Measurements from ENCODE around the gene GFOD1.

GFOD1 gene

DNA sequence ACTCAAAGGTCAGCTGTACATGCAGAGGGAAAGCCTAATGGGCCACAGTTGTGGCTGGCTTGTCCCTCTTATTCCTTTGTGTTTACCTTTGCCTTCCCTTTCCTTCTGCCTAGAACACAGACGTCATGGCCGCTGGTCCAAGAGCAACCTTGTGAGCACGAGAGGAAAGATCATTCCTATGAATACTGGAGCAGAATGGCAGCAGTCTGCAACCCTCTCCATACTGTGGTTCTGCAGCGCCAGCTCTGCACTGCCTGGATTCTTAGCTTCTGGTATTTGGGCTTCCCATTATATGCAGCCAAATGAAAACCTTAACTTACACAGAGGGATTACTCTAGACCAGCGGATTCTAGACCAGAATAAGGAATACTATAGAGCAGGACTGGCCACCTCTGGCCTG lies 171.5 kb downstream of the GFOD1 start:
- DNase-seq (ENCODE audit: low read depth): no peak

DNA sequence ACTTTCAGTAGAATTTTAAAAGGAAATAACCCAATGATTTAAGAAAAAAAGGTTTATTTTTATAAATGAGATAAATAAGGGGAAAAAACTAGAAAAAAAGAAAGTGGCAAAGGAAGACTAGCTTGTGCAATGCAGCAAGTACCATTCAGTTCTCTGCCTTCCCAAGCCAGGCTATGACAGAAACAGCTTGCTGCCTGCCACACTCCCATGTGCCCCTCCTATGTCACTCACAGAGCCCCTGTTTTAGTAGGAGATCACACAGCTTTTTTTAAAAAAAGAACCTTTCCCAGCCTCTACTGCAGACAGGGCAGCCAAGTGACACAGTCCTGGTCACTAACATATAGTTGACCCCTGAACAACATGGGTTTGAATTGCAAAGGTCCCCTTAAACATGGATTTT lies 172.6 kb downstream of the GFOD1 start:
- DNase-seq (ENCODE audit: low read depth): no peak

DNA sequence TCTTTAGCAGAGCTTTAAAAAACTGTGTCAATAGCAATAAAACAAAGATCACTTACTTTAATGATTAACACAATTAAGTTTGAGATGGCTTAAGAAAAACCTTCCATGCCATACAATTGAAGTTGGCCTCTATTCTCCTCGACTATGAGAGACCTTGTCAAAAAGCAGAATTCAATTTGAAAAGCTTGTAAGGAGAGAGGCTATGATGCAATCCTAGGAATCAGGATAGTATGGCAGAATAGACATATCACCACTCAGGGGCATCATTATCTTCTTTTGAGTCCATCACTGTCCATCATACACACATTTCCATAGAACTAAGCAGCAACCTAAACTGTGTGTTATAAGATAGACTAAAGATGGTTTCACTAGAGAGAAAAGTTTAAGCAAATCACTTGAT lies 176.2 kb downstream of the GFOD1 start:
- DNase-seq (ENCODE audit: low read depth): no peak

DNA sequence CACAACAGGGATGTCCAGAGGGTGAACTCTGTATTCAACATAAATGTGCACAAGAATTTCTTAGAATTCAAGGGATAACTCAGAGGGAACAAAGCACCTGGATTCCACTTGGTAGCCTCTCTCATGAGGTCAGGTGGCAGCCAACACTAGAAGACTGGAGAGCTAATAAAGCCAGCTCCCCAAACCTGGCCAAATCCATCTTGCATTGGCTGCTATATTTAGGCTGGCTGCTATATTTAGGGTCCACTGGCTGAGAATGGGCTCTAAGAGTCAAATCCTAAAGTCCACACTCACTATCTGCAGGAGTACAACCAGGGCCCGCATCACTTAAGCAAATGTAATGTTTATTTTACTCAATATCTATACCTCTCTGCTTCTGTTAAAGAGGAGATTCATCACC lies 179.1 kb downstream of the GFOD1 start:
- no peak for DNase-seq (ENCODE audit: low read depth)

Measured in ELR (cell line).